ENCODE data around the gene DACT1.

DNA sequence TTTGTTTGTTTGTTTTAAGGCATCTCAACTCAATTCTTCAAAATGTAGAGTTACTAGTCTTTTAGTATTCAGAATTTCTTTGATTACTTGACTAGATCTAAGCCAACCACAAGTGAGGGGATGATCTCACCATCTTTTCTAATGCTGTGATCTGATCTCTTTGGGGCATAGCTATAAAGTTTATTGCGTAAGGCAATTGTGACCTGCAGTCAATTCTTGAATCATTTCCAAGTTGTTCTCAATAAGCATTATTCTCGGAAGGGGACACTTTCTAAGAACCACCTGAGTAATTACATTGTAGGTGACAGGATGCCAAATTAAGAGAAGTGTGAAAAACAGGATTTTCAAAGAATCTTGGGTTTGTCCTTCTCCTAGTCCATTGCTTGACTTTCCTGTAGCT lies 13.1 kb downstream of the DACT1 start:
- TF ChIP-seq NFYB (IDR thresholded peaks at IDR 0.05; ENCODE audit: insufficient read depth, low read depth, low read length), result no peak
- no peak for TF ChIP-seq ETV6 (conservative IDR thresholded peaks at IDR 0.05 in 1 of 2, IDR thresholded peaks at IDR 0.05 in 1 of 2; ENCODE audit: borderline replicate concordance in 1 of 2, low read depth in 1 of 2)
- TF ChIP-seq RAD21 (IDR thresholded peaks at IDR 0.05; ENCODE audit: insufficient read depth, low read depth, low read length), result no peak
- no peak for TF ChIP-seq MTA3 (IDR thresholded peaks at IDR 0.05; ENCODE audit: borderline replicate concordance, low read length)
- TF ChIP-seq NR2C1 (IDR thresholded peaks at IDR 0.05), result no peak
- no peak for TF ChIP-seq HDAC2 (IDR thresholded peaks at IDR 0.05)
- no peak for TF ChIP-seq POLR2A (IDR thresholded peaks at IDR 0.05; ENCODE audit: low read depth, low read length)
- TF ChIP-seq, protein P1, sequence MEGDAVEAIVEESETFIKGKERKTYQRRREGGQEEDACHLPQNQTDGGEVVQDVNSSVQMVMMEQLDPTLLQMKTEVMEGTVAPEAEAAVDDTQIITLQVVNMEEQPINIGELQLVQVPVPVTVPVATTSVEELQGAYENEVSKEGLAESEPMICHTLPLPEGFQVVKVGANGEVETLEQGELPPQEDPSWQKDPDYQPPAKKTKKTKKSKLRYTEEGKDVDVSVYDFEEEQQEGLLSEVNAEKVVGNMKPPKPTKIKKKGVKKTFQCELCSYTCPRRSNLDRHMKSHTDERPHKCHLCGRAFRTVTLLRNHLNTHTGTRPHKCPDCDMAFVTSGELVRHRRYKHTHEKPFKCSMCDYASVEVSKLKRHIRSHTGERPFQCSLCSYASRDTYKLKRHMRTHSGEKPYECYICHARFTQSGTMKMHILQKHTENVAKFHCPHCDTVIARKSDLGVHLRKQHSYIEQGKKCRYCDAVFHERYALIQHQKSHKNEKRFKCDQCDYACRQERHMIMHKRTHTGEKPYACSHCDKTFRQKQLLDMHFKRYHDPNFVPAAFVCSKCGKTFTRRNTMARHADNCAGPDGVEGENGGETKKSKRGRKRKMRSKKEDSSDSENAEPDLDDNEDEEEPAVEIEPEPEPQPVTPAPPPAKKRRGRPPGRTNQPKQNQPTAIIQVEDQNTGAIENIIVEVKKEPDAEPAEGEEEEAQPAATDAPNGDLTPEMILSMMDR (IDR thresholded peaks at IDR 0.05 in 2 of 3, conservative IDR thresholded peaks at IDR 0.05 in 1 of 3; ENCODE audit: control insufficient read depth in 2 of 3, extremely low read depth in 1 of 3, insufficient read depth in 1 of 3, low read depth in 3 of 3, low read length in 3 of 3), result no peak
